ENCODE data around the gene B4GALNT1. TPM values are rescaled to one million over a fixed set of nuclear protein-coding genes. Genes with fewer than 3 reads are reported as not detected.
"Not testable (repeated sequence)": the region's sequence is repeated elsewhere in the genome, so short reads cannot be mapped to it uniquely, and the experiment has no call there.

Gene B4GALNT1
- total RNA-seq, 1 donor from 2014 or later: 4.4 TPM

DNA sequence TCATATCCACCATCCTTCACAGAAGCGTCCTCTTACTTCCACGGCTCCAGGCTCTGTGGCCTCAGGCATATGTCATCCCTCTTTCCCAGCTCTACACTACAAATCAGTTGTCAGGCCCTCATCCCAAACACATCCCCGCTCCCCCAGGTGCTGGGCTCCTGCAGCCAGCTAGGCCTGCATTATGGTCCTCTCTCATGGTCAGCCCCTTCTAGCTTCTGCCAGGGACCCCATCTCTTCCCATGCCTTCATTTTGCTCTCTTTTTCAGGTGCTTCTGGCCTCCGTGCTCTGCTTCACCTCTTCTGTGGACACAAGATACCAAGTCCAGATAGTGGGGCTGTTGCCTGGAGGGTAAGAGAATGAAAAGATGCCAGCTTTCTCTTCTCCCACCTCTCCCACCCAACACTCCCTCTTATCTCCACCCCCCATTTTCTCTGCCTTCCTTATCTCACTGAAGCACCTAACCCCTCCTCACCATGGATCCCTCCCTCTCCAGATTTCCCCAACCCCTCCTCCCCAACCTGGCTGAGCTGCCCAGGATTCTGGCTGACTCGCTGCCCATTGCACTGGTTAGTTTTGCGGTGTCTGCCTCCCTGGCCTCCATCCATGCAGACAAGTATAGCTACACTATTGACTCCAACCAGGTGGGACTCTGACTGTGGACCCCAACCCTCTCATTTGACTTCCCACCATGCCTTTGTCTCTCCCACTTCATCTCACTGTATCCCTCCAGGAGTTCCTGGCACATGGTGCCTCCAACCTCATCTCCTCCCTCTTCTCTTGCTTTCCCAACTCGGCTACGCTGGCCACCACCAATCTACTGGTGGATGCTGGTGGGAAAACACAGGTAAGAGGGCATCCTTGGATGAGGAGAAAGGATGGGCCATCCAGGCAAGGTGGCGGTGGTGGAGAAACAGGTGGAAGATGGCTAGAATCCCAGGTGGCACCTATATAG lies 10.4 kb downstream of the B4GALNT1 start:
- DNase-seq (ENCODE audit: low spot score): no peak
- no peaks in the 10 kb centered on the region for H3K36me3 Mint-ChIP-seq (ENCODE audit: low read depth)
- intact Hi-C loops (cut with micrococcal nuclease): loop anchor here (1.0 to 10.0 kb wide), 2 partner anchors 11 to 378 kb away; partner anchors contain the start of gene B4GALNT1
- H3K27ac Mint-ChIP-seq: no peak overlapping the region
- H3K9me3 Mint-ChIP-seq: no peaks in the 10 kb centered on the region
- peaks cover 23% of the 10 kb centered on the region for H3K4me1 Mint-ChIP-seq (ENCODE audit: low read depth)
- H3K4me3 Mint-ChIP-seq: peak overlapping the region; percentile 19
- H3K27me3 Mint-ChIP-seq (ENCODE audit: insufficient read depth): peaks cover 89% of the 10 kb centered on the region

GRCh38 chr12:57621497-57622292 lies 11.3 kb downstream of the B4GALNT1 start:
- peak; percentile 48 for DNase-seq (ENCODE audit: low spot score)
- Mint-ChIP-seq H3K4me3 (peak overlapping the region; percentile 80), H3K9me3 (no peaks in the 10 kb centered on the region), H3K27ac (no peak overlapping the region), H3K36me3 (ENCODE audit: low read depth) (no peaks in the 10 kb centered on the region), H3K27me3 (ENCODE audit: insufficient read depth) (peaks cover 91% of the 10 kb centered on the region), H3K4me1 (ENCODE audit: low read depth) (peaks cover 23% of the 10 kb centered on the region)
- intact Hi-C loops (cut with micrococcal nuclease): loop anchor here (1.0 to 10.0 kb wide), 7 partner anchors 8 to 377 kb away; partner anchors contain the start of genes ARHGEF25, B4GALNT1, GLI1 and PIP4K2C

GRCh38 chr12:57620936-57621496 lies 12.0 kb downstream of the B4GALNT1 start:
- H3K27ac Mint-ChIP-seq: peak overlapping the region; percentile 71
- no peaks in the 10 kb centered on the region for H3K9me3 Mint-ChIP-seq
- peaks cover 23% of the 10 kb centered on the region for H3K4me1 Mint-ChIP-seq (ENCODE audit: low read depth)
- no peaks in the 10 kb centered on the region for H3K36me3 Mint-ChIP-seq (ENCODE audit: low read depth)
- H3K27me3 Mint-ChIP-seq (ENCODE audit: insufficient read depth): peaks cover 89% of the 10 kb centered on the region
- H3K4me3 Mint-ChIP-seq: peak overlapping the region; percentile 80
- DNase-seq (ENCODE audit: low spot score): no peak
- intact Hi-C loops (cut with micrococcal nuclease): loop anchor here (1.0 to 10.0 kb wide), 6 partner anchors 8 to 376 kb away; partner anchors contain the start of genes ARHGEF25, GLI1 and PIP4K2C

GRCh38 chr12:57620245-57620935 lies 12.6 kb downstream of the B4GALNT1 start:
- peak overlapping the region; percentile 80 for H3K4me3 Mint-ChIP-seq
- DNase-seq (ENCODE audit: low spot score): no peak
- peaks cover 23% of the 10 kb centered on the region for H3K4me1 Mint-ChIP-seq (ENCODE audit: low read depth)
- intact Hi-C loops (cut with micrococcal nuclease): loop anchor here (2.0 to 10.0 kb wide), 2 partner anchors 30 to 376 kb away; partner anchors contain the start of gene PIP4K2C
- H3K36me3 Mint-ChIP-seq (ENCODE audit: low read depth): no peaks in the 10 kb centered on the region
- peak overlapping the region; percentile 71 for H3K27ac Mint-ChIP-seq
- no peaks in the 10 kb centered on the region for H3K9me3 Mint-ChIP-seq
- H3K27me3 Mint-ChIP-seq (ENCODE audit: insufficient read depth): peaks cover 84% of the 10 kb centered on the region

GRCh38 chr12:57619434-57620244 lies 13.4 kb downstream of the B4GALNT1 start:
- intact Hi-C loops (cut with micrococcal nuclease): loop anchor here (2.0 to 10.0 kb wide), 3 partner anchors 29 to 375 kb away; partner anchors contain the start of gene PIP4K2C
- no peaks in the 10 kb centered on the region for H3K9me3 Mint-ChIP-seq
- H3K27me3 Mint-ChIP-seq (ENCODE audit: insufficient read depth): peaks cover 84% of the 10 kb centered on the region
- no peak for DNase-seq (ENCODE audit: low spot score)
- H3K4me3 Mint-ChIP-seq: peak overlapping the region; percentile 54
- no peaks in the 10 kb centered on the region for H3K36me3 Mint-ChIP-seq (ENCODE audit: low read depth)
- H3K27ac Mint-ChIP-seq: no peak overlapping the region
- H3K4me1 Mint-ChIP-seq (ENCODE audit: low read depth): peaks cover 23% of the 10 kb centered on the region

GRCh38 chr12:57618966-57619433 lies 14.0 kb downstream of the B4GALNT1 start:
- DNase-seq (ENCODE audit: low spot score): no peak
- Mint-ChIP-seq H3K4me1 (ENCODE audit: low read depth) (peaks cover 23% of the 10 kb centered on the region), H3K4me3 (peak overlapping the region; percentile 54), H3K27me3 (ENCODE audit: insufficient read depth) (peaks cover 85% of the 10 kb centered on the region), H3K36me3 (ENCODE audit: low read depth) (no peaks in the 10 kb centered on the region), H3K9me3 (no peaks in the 10 kb centered on the region), H3K27ac (no peak overlapping the region)
- intact Hi-C loops (cut with micrococcal nuclease): loop anchor here (2.0 kb wide), 1 partner anchor 74 kb away; no protein-coding TSS in a partner anchor

GRCh38 chr12:57618431-57618830 lies 14.6 kb downstream of the B4GALNT1 start:
- not testable (repeated sequence) for H3K36me3 Mint-ChIP-seq (ENCODE audit: low read depth); H3K4me3 Mint-ChIP-seq; DNase-seq (ENCODE audit: low spot score); H3K9me3 Mint-ChIP-seq; H3K27ac Mint-ChIP-seq
- H3K4me1 Mint-ChIP-seq (ENCODE audit: low read depth): peaks cover 23% of the 10 kb centered on the region
- H3K27me3 Mint-ChIP-seq (ENCODE audit: insufficient read depth): peaks cover 84% of the 10 kb centered on the region
- intact Hi-C loops (cut with micrococcal nuclease): loop anchor here (2.0 kb wide), 1 partner anchor 74 kb away; no protein-coding TSS in a partner anchor

DNA sequence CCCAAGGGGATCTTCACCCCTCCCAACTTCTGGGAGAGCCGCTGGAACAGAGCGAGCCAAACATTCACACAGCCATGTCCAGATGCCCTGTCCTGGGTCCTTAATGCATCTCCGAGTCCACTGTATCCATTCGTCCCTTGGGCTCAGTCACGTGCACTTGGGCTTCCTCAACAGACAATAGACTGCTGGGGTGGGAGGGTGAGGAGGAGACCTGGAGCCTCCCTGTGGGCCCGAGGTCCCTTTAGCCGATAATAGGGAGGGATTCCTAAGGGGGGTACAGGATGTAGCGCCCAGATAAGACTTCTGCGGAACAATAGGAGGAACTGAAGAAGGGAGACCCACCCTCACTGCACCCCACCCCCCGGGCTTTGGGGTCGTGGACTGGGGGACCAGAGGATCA lies 15.1 kb downstream of the B4GALNT1 start:
- H3K27me3 Mint-ChIP-seq (ENCODE audit: insufficient read depth): peaks cover 81% of the 10 kb centered on the region
- H3K36me3 Mint-ChIP-seq (ENCODE audit: low read depth): no peaks in the 10 kb centered on the region
- no peaks in the 10 kb centered on the region for H3K9me3 Mint-ChIP-seq
- intact Hi-C loops (cut with micrococcal nuclease): loop anchor here (2.0 kb wide), 1 partner anchor 75 kb away; no protein-coding TSS in a partner anchor
- DNase-seq (ENCODE audit: low spot score): no peak
- H3K27ac Mint-ChIP-seq: no peak overlapping the region
- H3K4me1 Mint-ChIP-seq (ENCODE audit: low read depth): peaks cover 23% of the 10 kb centered on the region
- no peak overlapping the region for H3K4me3 Mint-ChIP-seq

- DNase-seq (ENCODE audit: low spot score): no peak
- no peak overlapping the region for H3K4me3 Mint-ChIP-seq
- H3K9me3 Mint-ChIP-seq: no peaks in the 10 kb centered on the region
- H3K27ac Mint-ChIP-seq: no peak overlapping the region
- peaks cover 17% of the 10 kb centered on the region for H3K4me1 Mint-ChIP-seq (ENCODE audit: low read depth)
- intact Hi-C loops (cut with micrococcal nuclease): no loop called here
- H3K27me3 Mint-ChIP-seq (ENCODE audit: insufficient read depth): peaks cover 80% of the 10 kb centered on the region
- H3K36me3 Mint-ChIP-seq (ENCODE audit: low read depth): no peaks in the 10 kb centered on the region
These were observed 16.5 kb downstream of the B4GALNT1 start for GRCh38 chr12:57616383-57617101.

DNA sequence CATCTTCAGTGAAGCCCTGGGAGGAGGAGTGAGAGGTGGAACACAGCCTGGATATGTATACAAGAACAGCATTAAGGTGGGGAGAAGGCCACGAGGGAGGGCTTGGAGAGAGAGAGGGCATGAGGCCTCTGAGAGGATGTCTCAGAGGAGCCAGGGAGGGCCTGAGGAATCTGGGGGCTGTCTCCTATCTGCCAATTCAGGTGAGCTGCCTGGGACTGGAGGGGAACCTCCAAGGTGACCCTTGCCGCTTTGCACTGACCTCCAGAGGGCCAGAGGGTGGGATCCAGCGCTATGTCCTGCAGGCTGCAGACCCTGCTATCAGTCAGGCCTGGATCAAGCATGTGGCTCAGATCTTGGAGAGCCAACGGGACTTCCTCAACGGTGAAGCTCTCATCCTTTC lies 17.4 kb downstream of the B4GALNT1 start:
- H3K36me3 Mint-ChIP-seq (ENCODE audit: low read depth): no peaks in the 10 kb centered on the region
- H3K27me3 Mint-ChIP-seq (ENCODE audit: insufficient read depth): peaks cover 75% of the 10 kb centered on the region
- no peak for DNase-seq (ENCODE audit: low spot score)
- H3K27ac Mint-ChIP-seq: no peak overlapping the region
- no peak overlapping the region for H3K4me3 Mint-ChIP-seq
- H3K4me1 Mint-ChIP-seq (ENCODE audit: low read depth): peaks cover 10% of the 10 kb centered on the region
- intact Hi-C loops (cut with micrococcal nuclease): no loop called here
- H3K9me3 Mint-ChIP-seq: no peaks in the 10 kb centered on the region

All from activated T-helper 1 cell treated with anti-CD3 and anti-CD28 coated beads, Interleukin-12 subunit alpha, Interleukin-12 subunit beta, Interleukin-2, Interleukin-4 antibody, amounts not matched to agents 30 ng/mL and 10 ng/mL and 1 ng/mL, durations not matched to agents 14 hours and 24 hours and 36 hours (primary cell).